ENCODE results near the gene ZSCAN9. TPM values are rescaled to one million over a fixed set of nuclear protein-coding genes. Genes with fewer than 3 reads are reported as not detected.
A peak's percentile ranks its signal among the peaks of the same experiment; 100 is the strongest.

Gene ZSCAN9
- total RNA-seq (1 to 10 TPM; 1.6 to 1.9 TPM), total RNA-seq (1.9 to 3.4 reads per million in 2 donors)

DNA sequence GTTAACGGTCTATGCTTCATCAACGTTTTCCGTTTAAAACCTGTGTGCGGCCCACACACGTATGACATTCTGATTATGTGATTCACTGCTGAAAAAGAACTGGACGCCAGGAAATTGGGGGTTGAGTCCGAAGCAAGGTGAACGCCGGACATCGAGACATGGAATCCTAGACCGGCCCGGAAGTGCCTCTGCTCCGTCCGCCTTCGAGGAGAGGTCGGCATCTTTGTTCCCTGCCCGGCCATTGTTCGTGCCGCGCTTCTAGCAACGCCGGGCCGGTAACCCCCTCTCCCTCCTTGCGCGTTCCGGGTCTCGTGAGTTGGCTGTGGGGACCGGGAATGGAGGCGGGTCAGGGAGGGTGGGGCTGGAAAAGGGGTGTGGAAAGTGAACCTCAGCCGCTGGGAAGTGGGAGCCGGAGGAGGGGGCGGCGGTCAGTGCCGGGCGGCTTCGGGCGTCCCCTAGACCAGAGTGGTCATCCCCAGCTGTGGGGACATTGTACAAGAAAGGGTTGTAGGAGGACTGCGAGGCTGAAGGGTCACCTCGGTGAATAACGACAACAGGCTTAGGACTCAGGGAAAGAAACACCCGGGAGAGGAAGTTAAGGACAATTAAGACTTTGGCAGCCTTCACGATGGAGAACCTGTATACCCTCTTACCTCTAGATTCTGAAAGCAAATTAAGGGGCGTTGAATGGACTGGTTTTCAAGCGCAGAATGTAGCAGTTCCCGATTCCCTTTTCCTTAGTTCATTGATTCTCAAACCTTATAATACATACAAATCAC is at the start of gene ZSCAN9:
Gene ZSCAN9 (plus strand): TSS at position 220 of the 779 bp plus-strand sequence. CDS start 1,810 bp downstream, outside the sequence.
- no peaks in the 10 kb centered on the region for H3K9me3 ChIP-seq (ENCODE audit: control insufficient read depth, low read length, poor library complexity, severe bottlenecking)
- peak within 1 kb of the TSS; percentile 89 for H3K4me3 Mint-ChIP-seq
- peak; percentile 78 for ATAC-seq
- H3K27me3 Mint-ChIP-seq, result peaks cover 37% of the 10 kb centered on the region
- peaks cover 8% of the 10 kb centered on the region for H3K36me3 Mint-ChIP-seq (ENCODE audit: low read depth)
- H3K4me1 Mint-ChIP-seq, result peaks cover 12% of the 10 kb centered on the region
- no peak for DNase-seq
- H3K27ac Mint-ChIP-seq, result peak within 1 kb of the TSS; percentile 43

DNA sequence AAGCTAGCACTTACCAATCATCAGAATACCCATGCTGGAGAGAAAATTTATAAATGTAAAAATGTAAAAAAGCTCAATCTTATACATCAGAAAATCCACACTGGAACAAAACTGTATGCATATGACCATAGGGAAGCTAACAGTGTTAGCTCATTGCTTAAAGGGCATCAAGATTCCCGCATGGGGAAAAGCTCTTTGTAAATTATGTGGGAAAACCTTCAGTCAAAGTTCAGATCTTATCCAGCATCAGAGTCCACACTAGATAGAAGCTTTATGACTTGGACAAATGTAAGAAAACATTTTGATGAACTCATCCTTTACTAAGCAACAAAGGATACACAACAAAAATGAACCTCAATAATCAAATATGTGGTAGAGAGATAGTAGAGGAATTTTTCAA is 48.7 kb upstream of the ZSCAN9 start:
- DNase-seq (no peak), ATAC-seq (no peak)
- H3K9me3 ChIP-seq (ENCODE audit: control insufficient read depth, low read length, poor library complexity, severe bottlenecking), result peaks cover 3% of the 10 kb centered on the region
- H3K4me1 Mint-ChIP-seq, result no peaks in the 10 kb centered on the region
- H3K4me3 Mint-ChIP-seq, result no peak overlapping the region
- H3K27ac Mint-ChIP-seq, result no peak overlapping the region
- no peaks in the 10 kb centered on the region for H3K36me3 Mint-ChIP-seq (ENCODE audit: low read depth)
- H3K27me3 Mint-ChIP-seq, result peaks cover 39% of the 10 kb centered on the region

DNA sequence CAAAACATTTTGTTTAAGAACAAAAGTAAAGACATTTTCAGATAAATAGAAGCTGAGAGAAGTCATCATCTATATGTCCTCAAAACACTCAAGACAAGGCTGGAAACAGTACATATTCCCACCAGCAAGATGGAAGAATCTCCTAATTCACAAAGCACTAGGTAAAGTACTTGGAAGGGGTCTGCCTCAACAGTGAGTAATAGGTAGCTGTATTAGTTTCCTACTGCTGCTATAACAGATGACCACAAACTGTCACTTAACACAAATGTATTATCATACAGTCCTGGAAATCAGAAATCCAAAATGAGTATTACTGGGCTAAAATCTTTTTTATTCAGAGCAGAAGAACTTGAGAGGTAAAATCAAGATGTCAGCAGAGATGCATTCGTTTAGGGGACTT is 42.8 kb upstream of the ZSCAN9 start:
- Mint-ChIP-seq H3K36me3 (ENCODE audit: low read depth) (no peaks in the 10 kb centered on the region), H3K27ac (no peak overlapping the region), H3K27me3 (peaks cover 24% of the 10 kb centered on the region), H3K4me1 (no peaks in the 10 kb centered on the region), H3K4me3 (no peak overlapping the region)
- DNase-seq (no peak), ATAC-seq (no peak)
- peaks cover 2% of the 10 kb centered on the region for H3K9me3 ChIP-seq (ENCODE audit: control insufficient read depth, low read length, poor library complexity, severe bottlenecking)

DNA sequence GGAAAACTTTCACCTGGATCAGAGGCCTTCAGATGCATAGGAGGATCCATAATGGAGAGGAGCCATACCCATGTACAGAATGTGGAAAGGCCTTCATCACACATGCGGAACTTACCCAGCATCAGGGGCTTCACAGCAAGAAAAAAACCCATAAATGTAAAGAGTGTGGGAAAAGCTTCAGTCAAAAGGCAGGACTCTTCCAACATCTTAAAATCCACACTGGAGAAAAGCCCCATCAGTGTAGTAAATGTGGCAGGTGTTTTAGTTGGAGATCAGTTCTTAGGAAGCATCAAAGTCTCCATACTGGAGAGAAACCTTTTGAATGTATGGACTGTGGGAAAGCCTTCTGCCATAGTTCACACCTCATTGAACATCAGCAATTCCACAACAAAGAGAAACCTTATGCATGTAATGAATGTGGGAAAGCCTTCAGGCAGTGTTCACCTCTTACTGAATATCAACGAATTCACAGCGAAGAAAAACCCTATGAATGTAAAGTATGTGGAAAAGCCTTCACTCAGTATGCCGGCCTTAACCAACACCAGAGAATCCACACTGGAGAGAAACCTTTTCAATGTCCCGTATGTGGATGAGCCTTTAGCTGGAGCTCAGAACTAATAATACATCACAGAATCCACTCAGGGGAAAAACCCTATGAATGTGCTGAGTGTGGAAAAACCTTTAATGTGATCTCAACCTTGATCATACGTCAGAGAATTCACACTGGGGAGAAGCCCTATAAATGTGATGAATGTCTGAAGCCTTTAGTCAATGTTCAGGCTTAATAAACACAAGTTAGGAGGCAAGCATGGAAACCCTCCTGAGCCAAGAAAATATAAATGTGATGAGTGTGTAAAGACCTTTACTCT is 36.7 kb upstream of the ZSCAN9 start:
- H3K27ac Mint-ChIP-seq, result no peak overlapping the region
- ATAC-seq, result no peak
- no peak overlapping the region for H3K4me3 Mint-ChIP-seq
- H3K9me3 ChIP-seq (ENCODE audit: control insufficient read depth, low read length, poor library complexity, severe bottlenecking), result peaks cover 26% of the 10 kb centered on the region
- no peaks in the 10 kb centered on the region for H3K27me3 Mint-ChIP-seq
- peaks cover 2% of the 10 kb centered on the region for H3K36me3 Mint-ChIP-seq (ENCODE audit: low read depth)
- no peaks in the 10 kb centered on the region for H3K4me1 Mint-ChIP-seq
- no peak for DNase-seq

GRCh38 chr6:28200020-28200419 is 25.1 kb upstream of the ZSCAN9 start:
- peaks cover 19% of the 10 kb centered on the region for H3K9me3 ChIP-seq (ENCODE audit: control insufficient read depth, low read length, poor library complexity, severe bottlenecking)
- Mint-ChIP-seq H3K27ac (no peak overlapping the region), H3K4me3 (no peak overlapping the region), H3K4me1 (no peaks in the 10 kb centered on the region), H3K36me3 (ENCODE audit: low read depth) (no peaks in the 10 kb centered on the region), H3K27me3 (peaks cover 22% of the 10 kb centered on the region)
- ATAC-seq (no peak), DNase-seq (no peak)

GRCh38 chr6:28203201-28203600 is 21.9 kb upstream of the ZSCAN9 start:
- Mint-ChIP-seq H3K4me3 (no peak overlapping the region), H3K36me3 (ENCODE audit: low read depth) (no peaks in the 10 kb centered on the region), H3K4me1 (peaks cover 7% of the 10 kb centered on the region), H3K27ac (no peak overlapping the region), H3K27me3 (peaks cover 47% of the 10 kb centered on the region)
- DNase-seq (no peak), ATAC-seq (no peak)
- peaks cover 27% of the 10 kb centered on the region for H3K9me3 ChIP-seq (ENCODE audit: control insufficient read depth, low read length, poor library complexity, severe bottlenecking)

DNA sequence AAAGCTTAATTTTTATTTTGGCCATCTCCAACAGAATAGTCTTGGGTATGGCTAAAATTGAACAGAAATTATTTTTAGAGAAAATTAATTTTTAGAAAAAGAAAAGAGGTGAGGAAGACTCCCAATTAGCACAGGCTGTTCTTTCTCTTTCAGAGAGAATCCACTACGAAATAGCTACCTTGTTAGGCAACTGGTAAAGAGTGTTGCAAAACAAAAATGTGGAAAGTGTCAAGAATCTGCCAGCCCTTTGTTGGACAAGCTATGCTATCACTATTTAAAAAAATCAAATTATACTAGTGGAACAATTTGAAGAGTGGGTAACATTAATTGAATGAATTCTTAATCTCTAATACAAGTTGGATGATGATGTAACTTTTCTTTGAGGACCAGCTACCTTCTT is 19.2 kb upstream of the ZSCAN9 start:
- Mint-ChIP-seq H3K4me1 (peaks cover 7% of the 10 kb centered on the region), H3K36me3 (ENCODE audit: low read depth) (no peaks in the 10 kb centered on the region), H3K4me3 (no peak overlapping the region), H3K27ac (no peak overlapping the region), H3K27me3 (peaks cover 54% of the 10 kb centered on the region)
- no peak for ATAC-seq
- H3K9me3 ChIP-seq (ENCODE audit: control insufficient read depth, low read length, poor library complexity, severe bottlenecking), result peaks cover 28% of the 10 kb centered on the region
- DNase-seq, result no peak

- DNase-seq, result no peak
- H3K27me3 Mint-ChIP-seq, result peaks cover 59% of the 10 kb centered on the region
Observed at GRCh38 chr6:28206527-28206926, 18.5 kb upstream of the ZSCAN9 start.

DNA sequence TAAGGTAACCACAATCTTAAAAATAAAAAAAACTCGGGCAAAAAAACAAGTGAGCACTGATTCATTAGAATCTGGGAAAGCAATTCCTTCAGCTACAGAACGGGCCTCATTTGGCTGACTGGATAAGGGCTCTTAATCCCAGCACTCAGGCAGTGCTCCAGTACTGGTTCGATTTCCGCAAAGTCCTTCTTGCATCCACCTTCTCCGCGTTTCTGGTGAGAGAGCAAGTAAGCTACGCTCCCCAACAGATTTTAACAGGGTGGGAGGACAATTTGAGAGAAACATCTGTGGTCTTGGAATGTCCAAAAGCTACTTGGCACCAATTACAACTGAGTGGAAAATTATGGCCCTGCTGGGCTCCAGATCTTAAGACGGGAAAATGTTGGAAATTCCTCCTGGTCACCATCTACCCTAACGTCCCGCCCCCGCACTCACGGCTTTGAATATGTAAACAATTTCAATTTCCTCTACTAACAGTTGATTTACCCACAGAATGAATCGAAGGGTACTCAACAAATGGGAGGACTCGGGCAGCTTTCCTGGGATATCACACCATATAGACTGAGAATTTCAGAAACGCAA is 18.1 kb upstream of the ZSCAN9 start:
- no peak for DNase-seq
- no peak for ATAC-seq
- Mint-ChIP-seq H3K36me3 (ENCODE audit: low read depth) (no peaks in the 10 kb centered on the region), H3K27ac (no peak overlapping the region), H3K27me3 (peaks cover 64% of the 10 kb centered on the region), H3K4me1 (peaks cover 11% of the 10 kb centered on the region), H3K4me3 (peak overlapping the region; percentile 3)
- peaks cover 28% of the 10 kb centered on the region for H3K9me3 ChIP-seq (ENCODE audit: control insufficient read depth, low read length, poor library complexity, severe bottlenecking)

More at GRCh38 chr6:28206527-28206926, 18.5 kb upstream of the ZSCAN9 start:
- Mint-ChIP-seq H3K36me3 (ENCODE audit: low read depth) (no peaks in the 10 kb centered on the region), H3K27ac (no peak overlapping the region), H3K4me3 (no peak overlapping the region), H3K4me1 (peaks cover 7% of the 10 kb centered on the region)
- H3K9me3 ChIP-seq (ENCODE audit: control insufficient read depth, low read length, poor library complexity, severe bottlenecking), result peaks cover 28% of the 10 kb centered on the region
- ATAC-seq, result no peak

GRCh38 chr6:28207510-28208110 is 17.5 kb upstream of the ZSCAN9 start:
- Mint-ChIP-seq H3K27ac (no peak overlapping the region), H3K36me3 (ENCODE audit: low read depth) (no peaks in the 10 kb centered on the region), H3K27me3 (peaks cover 70% of the 10 kb centered on the region), H3K4me1 (peaks cover 17% of the 10 kb centered on the region), H3K4me3 (peak overlapping the region; percentile 7)
- H3K9me3 ChIP-seq (ENCODE audit: control insufficient read depth, low read length, poor library complexity, severe bottlenecking), result peaks cover 28% of the 10 kb centered on the region
- DNase-seq (no peak), ATAC-seq (peak; percentile 32)

DNA sequence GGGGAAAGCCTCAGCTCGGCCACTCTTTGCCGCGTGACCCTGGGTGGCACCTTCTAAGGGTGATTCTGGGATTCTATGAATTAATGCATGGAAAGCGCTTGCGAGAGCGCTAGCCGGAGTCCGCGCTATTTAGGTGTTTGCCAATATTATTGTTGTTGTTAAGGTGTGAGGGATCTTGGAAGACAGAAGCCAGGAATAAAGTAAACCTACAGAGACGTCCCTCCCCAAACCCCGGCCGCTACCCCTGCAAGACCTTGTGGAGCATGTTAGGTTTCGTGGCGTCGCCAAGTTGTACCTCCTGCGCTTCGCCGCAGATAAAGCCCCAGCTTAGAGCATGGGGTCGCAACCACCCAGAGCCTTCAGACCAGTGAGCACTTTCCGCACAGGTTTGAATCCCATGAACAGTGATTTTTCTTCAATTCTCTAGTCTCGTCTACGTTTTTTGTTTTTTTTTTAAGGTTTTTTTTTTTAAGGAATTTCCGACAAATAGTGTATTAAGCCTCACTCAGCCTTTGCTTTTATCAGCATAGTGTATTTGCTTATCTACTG is 16.9 kb upstream of the ZSCAN9 start:
- H3K9me3 ChIP-seq (ENCODE audit: control insufficient read depth, low read length, poor library complexity, severe bottlenecking), result peaks cover 28% of the 10 kb centered on the region
- peaks cover 76% of the 10 kb centered on the region for H3K27me3 Mint-ChIP-seq
- H3K4me3 Mint-ChIP-seq, result no peak overlapping the region
- no peak overlapping the region for H3K27ac Mint-ChIP-seq
- no peaks in the 10 kb centered on the region for H3K36me3 Mint-ChIP-seq (ENCODE audit: low read depth)
- DNase-seq, result no peak
- no peak for ATAC-seq
- H3K4me1 Mint-ChIP-seq, result peaks cover 19% of the 10 kb centered on the region

GRCh38 chr6:28209753-28210535 is 15.1 kb upstream of the ZSCAN9 start:
- Mint-ChIP-seq H3K4me3 (no peak overlapping the region), H3K4me1 (peaks cover 19% of the 10 kb centered on the region), H3K36me3 (ENCODE audit: low read depth) (no peaks in the 10 kb centered on the region), H3K27ac (no peak overlapping the region), H3K27me3 (peaks cover 88% of the 10 kb centered on the region)
- ATAC-seq (no peak), DNase-seq (no peak)
- peaks cover 16% of the 10 kb centered on the region for H3K9me3 ChIP-seq (ENCODE audit: control insufficient read depth, low read length, poor library complexity, severe bottlenecking)

Measured in T-helper 17 cell (primary cell).